GM21390 (cell line): ENCODE data around the gene HMX3.
A peak's percentile ranks its signal among the peaks of the same experiment; 100 is the strongest.

ENCODE experiments used
- ATAC-seq: cut with Tn5 transposase; IDR thresholded peaks from one replicate; pipeline ENCODE4 v1.9.1; 2021; ENCODE audit not compliant: unreplicated experiment

Gene HMX3

GRCh38 chr10:123135415-123136141 is at the start of gene HMX3:
HMX3 (plus strand) TSS chr10:123135970; CDS start chr10:123136051, 81 bp downstream.
- no peak for ATAC-seq

GRCh38 chr10:123086281-123086680 is 49.5 kb upstream of the HMX3 start:
- no peak for ATAC-seq

GRCh38 chr10:123087348-123087747 is 48.4 kb upstream of the HMX3 start:
- no peak for ATAC-seq

- ATAC-seq, result no peak
These were observed 48.0 kb upstream of the HMX3 start for GRCh38 chr10:123087786-123088185.

GRCh38 chr10:123092635-123093414 is 42.9 kb upstream of the HMX3 start:
- no peak for ATAC-seq

- ATAC-seq, result no peak
These were observed 42.3 kb upstream of the HMX3 start for GRCh38 chr10:123093489-123093888.

- ATAC-seq, result no peak
These were observed 39.3 kb upstream of the HMX3 start for GRCh38 chr10:123096452-123096851.

- no peak for ATAC-seq
These were observed 38.7 kb upstream of the HMX3 start for GRCh38 chr10:123097039-123097438.

- ATAC-seq, result no peak
These were observed 35.6 kb upstream of the HMX3 start for GRCh38 chr10:123100030-123100762.

- no peak for ATAC-seq
These were observed 33.9 kb upstream of the HMX3 start for GRCh38 chr10:123101872-123102271.

- ATAC-seq, result no peak
These were observed 33.1 kb upstream of the HMX3 start for GRCh38 chr10:123102673-123103072.

GRCh38 chr10:123103944-123104343 is 31.8 kb upstream of the HMX3 start:
- ATAC-seq, result no peak

- no peak for ATAC-seq
These were observed 26.3 kb upstream of the HMX3 start for GRCh38 chr10:123109466-123109865.

GRCh38 chr10:123117644-123118417 is 17.9 kb upstream of the HMX3 start:
- ATAC-seq, result no peak

GRCh38 chr10:123119081-123119480 is 16.7 kb upstream of the HMX3 start:
- no peak for ATAC-seq

GRCh38 chr10:123126246-123126645 is 9.5 kb upstream of the HMX3 start:
- no peak for ATAC-seq

GRCh38 chr10:123129618-123130271 is 6.0 kb upstream of the HMX3 start:
- no peak for ATAC-seq

- ATAC-seq, result peak; percentile 57
These were observed 2.9 kb upstream of the HMX3 start for GRCh38 chr10:123132576-123133477.
